Activated CD4-positive, alpha-beta T cell treated with anti-CD3 and anti-CD28 coated beads for 4 hours (primary cell): ENCODE measurements around the gene LHPP.

ENCODE experiments used
- DNase-seq, 2 donors: peaks; one replicate each; pipeline ENCODE4 v3.0.0-alpha.2; 2020

The LHPP gene

GRCh38 chr10:124649214-124649613 lies 187.6 kb downstream of the LHPP start:
- no peak for DNase-seq

- no peak for DNase-seq
These were observed 188.6 kb downstream of the LHPP start for GRCh38 chr10:124650263-124650662.

- peak; percentile 51 to 61 for DNase-seq
These were observed 189.3 kb downstream of the LHPP start for GRCh38 chr10:124650820-124651401.

DNA sequence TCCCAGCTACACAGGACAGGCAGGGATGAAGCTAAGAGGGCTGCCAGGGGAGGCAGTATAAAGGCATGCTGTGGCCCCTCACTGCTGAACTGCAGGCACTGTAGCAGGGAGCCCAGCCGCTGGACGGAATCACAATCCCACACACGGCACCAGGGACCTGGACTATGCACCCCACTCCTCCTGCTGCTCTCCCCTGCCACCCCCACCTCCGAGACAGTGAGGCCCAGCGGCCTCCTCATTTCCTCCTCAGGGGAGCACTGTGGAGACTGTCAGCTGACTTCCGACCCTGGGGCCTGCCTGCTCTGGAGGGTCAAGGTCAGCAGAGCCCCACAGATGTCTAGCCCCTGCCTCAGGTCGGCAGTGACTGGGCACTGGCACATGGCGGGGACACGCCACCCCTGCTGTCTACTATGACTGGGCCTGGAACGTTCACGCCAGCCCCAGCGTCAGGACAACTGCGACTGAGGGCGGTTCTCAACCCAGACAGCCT lies 189.8 kb downstream of the LHPP start:
- no peak for DNase-seq

GRCh38 chr10:124652200-124652599 lies 190.6 kb downstream of the LHPP start:
- DNase-seq = no peak

GRCh38 chr10:124652701-124653100 lies 191.1 kb downstream of the LHPP start:
- no peak for DNase-seq

GRCh38 chr10:124653311-124653710 lies 191.7 kb downstream of the LHPP start:
- no peak for DNase-seq

DNA sequence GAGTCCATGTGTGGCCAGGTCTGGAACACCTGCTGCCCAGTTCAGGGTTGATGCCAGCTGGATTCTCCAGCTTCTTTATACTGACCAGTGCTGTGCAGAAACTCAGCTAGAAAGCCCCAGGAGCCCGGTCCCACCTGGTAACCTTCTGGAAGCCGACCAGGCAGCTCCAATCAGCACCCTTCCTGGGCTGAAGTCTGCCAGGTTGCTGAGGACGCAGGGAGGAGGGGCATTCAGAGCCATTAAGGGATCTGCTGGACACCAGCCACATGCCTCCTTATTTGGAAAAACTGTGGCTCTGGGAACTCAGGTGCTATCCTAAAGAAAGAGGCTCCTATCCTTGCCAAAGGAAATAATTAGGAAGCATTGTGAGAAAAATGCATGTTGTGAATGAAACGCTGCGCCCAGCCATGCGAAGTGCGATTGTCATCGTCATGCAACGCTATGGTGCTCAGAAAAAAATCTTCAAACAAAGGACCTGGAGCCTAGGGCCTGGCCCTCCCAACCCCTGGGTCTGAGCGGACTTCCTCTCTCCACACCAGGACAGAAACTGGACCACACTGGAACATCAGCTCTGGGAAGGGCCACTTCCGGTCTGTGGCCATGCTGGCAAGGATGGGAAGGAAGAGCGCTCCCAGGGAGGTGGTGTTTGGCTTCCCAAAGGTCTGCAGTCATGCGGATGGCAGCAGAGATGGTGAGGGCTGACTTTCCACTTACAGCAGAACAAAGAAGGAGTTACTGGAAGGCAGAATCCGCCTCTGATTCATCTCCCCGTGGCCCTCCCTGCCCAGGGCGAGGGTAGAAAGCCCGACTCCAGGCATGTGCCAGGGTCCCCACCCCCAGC lies 192.4 kb downstream of the LHPP start:
- no peak for DNase-seq

GRCh38 chr10:124654686-124655085 lies 193.1 kb downstream of the LHPP start:
- DNase-seq = no peak

- DNase-seq = no peak
These were observed 193.8 kb downstream of the LHPP start for GRCh38 chr10:124655191-124656112.

- DNase-seq = no peak
These were observed 194.5 kb downstream of the LHPP start for GRCh38 chr10:124656113-124656490.

DNA sequence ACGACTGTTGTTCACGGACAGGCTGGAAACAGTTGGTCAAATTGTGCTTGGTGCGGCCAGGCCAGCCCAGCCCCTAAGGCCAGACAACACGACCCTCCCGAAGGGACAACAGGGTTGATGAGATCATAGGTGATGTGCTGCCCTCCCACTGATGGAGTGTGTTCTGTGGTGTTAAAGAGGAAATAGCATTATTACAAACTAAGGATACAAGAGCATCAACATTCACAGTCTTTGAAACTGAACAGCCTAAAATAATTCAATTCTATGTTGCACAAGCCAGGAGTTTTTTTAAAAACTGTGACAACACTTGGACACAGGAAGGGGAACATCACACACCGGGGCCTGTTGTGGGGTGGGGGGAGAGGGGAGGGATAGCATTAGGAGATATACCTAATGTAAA lies 194.9 kb downstream of the LHPP start:
- no peak for DNase-seq

DNA sequence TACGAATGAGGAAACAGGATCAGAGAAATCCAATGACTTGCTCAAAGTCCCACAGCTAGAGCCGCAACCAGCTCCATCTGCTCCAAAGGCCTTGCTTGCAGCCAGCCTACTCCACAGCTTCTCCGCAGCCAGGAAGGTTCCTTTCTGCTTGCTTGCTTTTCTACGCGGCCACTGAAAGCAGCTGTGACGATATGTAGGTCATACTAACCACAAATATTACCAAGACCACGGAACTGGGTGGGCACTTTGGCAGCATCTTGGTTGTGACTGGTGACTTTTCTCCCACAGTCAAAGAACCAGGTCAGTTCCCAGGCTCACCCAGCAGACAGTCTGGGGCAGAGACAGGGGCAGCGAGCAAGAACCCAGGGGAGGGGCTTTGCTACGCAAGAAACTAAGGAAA lies 196.2 kb downstream of the LHPP start:
- peak in 1 of 2 donors; percentile 36 for DNase-seq

DNA sequence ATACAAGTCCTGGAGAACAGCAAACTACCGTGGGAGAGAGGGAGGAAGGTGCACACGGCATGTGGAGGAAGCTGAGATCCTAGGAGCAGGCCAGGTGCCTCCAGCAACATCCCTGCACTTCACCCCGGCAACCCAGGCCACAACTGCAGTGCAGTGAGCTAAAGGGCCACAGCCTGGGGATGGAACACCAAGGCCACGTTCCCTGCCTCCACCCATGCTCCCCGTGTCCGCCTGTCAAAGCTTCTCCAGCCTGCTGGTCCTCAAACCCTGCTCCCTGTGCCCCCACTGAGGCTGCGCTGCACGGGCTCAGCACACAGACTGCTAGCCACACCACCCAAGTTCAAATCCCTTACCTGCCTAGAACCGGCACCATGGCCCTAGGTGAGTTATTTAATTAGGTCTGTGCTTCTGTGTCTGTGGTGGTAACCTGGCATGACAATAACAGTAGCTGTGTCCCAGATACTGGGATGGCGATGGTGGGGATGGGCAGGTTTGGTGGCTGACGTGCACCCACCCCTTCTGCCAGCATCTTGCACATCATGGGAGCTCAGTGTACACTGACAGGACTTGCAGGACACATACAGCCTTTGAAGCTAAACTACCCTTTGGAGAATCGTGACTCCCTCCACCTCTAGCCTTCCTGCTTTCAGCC lies 197.1 kb downstream of the LHPP start:
- DNase-seq = no peak

- DNase-seq = no peak
These were observed 197.8 kb downstream of the LHPP start for GRCh38 chr10:124659380-124659779.

GRCh38 chr10:124660404-124661125 lies 198.9 kb downstream of the LHPP start:
- DNase-seq = no peak

DNA sequence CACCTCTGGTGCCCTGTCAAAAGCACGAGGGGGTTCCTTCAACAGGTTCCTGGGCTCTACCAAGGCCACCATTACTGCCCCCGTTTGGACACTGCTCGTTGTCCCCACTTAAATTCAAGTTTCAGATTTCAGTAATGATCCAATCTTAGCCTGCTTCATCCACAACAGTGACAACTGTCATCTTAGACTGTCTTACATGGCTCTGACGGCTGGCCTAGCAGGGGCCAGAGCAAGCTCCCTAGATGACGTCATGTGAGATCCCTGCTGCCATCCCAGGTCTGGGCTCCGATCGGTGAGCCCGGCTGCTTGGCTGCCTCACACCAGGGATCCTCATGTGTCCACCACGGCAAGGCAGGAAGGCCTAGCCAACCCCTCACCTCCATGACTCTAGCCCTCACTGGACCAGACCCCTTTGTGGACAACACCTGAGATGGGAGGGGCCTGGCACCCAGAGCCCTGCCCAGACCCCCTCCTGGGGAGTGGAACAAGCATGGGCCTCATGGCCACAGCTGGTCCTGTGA lies 200.1 kb downstream of the LHPP start:
- DNase-seq = no peak

DNA sequence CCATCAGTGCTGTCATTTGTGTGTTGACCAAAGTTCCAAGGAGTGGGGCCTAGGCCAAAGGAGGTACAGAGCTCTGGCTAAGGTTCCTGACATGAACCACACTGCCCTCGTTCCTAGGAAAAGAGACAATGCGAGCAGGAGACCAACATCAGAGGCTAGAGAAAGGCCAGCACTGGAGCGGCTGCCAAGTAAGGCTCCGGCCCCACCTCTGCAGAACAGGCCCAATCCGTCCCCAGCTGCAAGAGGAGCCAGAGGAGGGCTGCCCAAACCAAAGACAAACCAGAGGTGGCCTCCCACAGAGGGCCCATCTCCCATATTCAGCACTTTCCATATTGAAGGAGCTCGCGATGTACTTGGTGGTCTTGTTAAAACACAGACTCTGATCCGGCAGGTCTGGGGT lies 201.6 kb downstream of the LHPP start:
- DNase-seq = no peak
